ENCODE data around the gene DPYD.

DPYD gene

DNA sequence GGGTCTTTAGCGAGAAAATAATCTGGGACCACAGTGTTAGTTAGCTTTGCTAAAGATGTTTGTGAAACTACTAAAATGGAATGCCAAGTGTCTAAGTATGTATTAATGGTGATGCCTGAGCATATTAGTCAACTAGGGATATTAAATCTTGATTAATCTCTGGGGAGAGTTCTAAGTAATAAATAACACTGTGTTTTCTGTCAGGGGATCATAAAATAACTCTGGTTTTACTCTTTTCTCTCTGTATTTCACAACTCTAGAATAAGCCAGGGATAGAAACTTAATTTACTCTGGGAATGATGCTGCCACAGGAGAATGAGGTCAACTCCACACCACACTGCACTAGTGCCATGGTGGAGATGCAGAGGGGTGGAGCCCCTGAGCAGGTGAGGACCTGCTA is 800.0 kb downstream of the DPYD start:
- no peak for DNase-seq

DNA sequence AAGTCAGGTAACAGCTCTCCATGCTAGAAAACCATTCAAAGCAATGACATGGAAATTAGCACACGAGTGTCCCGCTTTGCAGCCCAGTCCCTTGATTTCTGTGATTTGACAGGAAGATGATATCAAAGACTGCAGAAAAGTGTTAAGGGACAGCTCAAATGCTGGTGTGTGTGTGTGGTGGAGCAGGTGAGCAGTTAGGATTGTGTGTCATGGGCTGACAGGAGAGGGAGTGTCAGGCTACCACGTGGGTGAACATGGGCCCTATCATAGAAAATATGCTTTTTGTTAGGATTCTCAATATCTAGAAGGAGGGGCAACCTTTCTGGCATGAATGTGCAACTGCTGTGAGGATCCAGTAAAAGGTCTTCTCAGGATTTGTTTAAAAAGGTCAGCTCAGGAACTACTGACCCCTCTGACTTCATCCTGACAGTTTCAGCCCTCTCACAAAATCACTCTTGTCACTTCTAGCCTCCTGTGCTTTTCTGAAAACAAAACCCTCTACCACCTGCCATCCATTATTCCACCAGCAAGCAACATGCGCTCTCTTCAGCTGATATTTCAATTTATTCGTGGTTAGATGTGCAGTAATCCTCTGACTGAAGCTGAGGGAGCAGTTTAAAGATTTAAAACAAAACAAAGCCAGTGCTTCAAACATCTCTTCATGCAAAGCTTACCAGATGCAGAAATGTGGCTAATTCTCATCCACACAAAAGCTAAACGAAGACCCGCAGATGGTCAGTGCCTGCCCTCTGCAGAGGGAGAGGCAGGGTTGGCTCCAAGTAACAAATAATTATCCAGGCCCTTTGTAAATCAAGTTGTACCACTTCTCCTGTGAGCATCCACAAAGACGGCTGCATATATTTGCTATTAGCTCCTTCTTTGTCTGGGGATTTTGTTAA is 801.3 kb downstream of the DPYD start:
- DNase-seq: no peak

DNA sequence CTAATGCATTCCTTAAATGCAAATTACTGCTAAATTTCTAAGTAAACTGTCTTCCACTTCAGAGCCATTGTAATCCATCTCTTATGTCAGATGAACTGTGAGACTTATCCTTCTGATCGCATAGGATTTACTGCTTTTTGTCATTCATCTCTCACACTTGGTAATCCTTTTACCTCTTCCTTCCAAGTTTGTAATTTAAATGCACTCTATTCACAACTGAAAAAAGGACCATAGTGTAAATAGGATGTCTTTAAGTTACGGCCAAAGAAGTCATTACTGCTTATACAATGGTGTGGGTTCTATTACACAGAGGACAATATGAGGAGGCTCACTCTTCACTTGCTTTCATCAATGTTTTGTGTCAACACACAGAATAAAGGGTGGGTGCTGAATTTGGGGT is 806.0 kb downstream of the DPYD start:
- DNase-seq: no peak

DNA sequence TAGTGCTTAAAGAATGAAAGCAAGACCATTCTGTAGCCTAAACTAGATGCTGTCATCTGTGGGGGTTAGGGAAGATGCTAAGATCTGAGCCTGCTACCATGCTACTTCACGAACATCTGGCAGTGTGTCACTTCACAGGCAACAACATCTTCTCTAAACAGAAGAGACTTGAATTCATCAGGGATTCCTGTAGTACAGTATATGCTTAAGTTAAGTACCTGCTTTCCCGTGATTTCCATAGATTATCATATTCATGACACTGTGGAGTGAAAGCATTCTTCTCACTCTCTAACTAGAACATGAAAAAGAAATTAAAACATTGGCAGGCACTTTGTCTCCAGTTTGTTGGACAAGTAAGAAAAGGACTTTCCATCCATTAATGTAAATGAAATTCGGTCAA is 808.4 kb downstream of the DPYD start:
- no peak for DNase-seq

DNA sequence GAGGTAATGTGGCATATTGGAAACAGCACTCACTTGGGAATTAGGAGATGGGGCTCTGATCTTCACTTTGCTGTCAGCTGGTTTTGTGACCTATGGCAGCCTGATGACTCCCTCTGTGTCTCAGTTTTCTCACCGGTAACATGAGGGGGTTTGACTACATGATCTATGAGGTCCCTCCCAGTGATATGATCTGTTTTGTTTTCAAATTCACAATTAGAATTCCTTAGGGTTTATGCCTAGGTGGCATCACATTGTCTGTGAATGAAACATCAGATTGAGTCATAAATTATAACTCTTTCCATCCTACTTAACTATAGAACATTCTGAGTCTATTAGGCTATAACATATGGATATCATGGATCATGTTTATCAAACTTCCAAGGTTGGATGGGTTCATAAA is 812.7 kb downstream of the DPYD start:
- no peak for DNase-seq

DNA sequence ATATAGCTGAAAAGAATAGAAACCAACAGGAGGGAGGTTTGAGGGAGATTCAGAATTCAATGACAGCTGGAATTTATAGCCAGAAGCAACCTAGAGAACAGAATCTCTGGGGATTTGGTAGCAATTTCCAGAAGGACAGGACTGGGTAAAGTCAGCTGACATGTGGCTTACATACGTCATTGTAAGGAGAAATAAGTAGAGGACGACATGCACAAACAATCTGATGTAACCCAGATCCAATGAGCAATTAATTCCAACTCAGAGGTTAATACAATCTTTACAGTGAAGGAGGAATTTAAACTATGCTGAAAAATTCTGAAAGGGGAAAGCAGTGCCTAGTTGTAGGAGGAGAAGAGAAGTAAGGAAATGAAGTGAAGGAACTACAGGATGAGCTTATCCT is 815.3 kb downstream of the DPYD start:
- no peak for DNase-seq

DNA sequence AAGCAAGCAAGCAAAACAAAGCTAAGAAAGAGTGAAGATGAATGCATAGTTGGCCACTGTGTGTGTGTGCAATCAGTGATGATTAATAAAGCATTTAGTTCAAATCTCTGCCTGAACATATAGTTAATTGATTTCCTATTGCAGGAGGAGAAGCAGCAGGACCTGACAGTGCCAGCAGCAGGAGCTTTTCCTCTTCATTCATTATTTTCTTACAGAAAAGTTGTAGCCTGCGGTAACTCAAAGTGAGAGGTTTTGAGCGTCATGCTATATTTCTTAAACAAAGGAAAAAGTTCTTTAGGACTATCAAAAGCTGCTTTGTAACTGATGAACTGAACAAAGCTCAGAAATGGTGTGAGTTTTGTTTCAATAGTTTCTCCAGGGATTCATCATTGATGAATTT is 819.3 kb downstream of the DPYD start:
- DNase-seq: no peak

DNA sequence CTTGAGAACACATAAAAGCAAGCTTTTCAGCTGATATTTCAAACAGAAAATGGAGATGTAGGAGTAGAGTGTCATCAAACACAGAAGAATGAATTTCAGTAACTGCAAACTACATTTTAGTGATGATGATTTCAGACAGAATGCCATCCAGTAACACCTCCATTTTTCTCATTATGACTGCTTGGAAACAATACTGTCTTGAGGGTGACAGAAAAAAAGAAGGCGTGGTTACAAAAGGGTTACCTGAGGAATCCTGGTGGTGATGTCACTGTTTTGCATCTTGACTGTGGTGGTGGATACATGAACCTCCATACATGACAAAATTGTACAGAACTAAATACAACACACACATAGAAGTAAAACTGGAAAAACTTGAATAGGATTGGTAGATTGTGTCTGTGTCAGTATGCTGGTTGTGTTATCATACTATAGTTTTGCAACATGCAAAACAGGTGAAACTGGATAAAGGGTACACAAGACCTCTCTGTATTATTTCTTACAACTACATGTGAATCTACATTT is 823.4 kb downstream of the DPYD start:
- no peak for DNase-seq

DNA sequence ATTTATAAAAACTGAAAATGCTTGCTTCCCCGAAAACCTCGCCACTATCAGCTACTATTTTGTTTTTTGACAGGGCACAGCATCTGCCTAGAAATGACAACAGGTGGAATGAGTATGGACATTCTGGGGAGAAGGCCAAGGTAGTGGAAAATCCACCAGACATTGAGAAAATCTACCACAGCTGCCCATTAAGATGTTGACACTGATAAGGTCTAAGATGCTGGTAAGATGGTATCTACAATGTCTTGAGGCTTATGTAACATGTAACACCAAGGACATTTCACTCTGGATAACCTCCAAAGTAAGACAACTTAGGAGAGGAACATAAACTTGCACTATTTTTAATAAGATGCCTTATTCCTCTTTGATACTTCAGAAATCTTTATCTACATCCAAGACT is 825.1 kb downstream of the DPYD start:
- no peak for DNase-seq

DNA sequence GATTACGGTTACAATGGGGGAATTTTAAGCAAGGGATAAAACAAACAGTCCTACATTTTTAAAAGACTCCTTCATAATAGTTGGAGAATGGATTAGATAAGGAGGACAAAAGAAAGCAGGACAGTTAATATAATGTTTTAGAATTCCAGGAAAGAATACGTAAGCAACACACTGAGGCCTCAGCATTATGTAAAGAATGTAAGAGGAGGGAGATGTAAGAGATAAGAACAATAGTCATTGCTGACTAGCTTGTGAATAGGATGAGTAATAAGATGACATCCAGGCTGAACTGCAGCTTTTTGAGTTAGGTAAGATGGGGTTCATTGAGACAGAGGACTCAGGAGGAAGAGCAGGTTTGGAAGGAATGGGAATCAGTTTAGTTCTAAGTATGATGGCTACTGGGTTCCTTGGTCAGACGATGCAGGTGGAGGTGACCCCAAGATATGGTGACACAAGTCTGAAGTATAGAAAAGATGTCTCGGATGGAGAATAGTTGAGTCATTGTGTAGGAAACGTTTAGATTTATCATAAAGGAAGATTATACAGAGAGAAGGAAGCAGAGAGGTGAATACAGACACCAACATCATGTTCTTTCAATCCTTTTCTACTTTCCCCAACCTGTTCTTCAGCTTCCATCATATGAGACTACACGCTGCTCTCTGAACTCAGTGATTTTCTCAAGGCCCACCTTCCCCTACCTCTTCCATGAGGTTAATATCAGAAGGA is 826.4 kb downstream of the DPYD start:
- no peak for DNase-seq

DNA sequence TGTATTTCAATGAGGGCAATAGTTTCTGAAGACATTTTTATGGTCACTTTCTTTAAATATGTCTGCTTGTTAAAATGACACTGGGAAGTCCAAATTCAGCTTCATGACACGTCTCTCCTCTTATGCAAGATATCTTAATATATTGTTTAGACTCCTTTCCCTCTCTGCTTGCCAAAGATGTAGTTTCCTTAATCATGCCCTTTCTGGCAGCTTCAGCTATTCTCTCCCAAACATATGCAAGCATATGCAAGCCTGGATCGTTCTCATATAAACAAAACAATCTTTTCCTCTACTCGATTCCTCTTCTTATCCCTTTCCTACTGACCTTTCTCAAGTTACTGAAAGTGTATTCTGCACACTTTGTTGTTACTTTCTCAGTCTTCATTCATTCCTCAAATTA is 827.1 kb downstream of the DPYD start:
- no peak for DNase-seq

DNA sequence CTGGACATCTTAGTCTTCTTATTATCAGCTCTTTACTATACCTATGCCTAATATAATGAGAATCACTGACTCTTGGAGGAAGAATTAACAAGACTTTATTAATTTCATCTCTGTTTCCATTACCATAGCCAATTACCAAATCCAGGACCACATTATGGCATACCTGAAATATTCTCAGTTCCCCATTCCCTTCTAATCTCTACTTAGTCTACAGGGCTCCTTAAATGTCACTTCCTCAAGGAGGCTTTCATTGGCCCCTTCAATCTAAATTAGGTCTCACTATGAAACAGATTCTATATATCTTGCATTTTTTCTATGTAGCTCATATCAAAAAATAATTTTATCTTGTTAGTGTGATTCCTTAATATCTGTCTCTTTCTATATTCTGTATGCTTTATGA is 828.0 kb downstream of the DPYD start:
- no peak for DNase-seq

DNA sequence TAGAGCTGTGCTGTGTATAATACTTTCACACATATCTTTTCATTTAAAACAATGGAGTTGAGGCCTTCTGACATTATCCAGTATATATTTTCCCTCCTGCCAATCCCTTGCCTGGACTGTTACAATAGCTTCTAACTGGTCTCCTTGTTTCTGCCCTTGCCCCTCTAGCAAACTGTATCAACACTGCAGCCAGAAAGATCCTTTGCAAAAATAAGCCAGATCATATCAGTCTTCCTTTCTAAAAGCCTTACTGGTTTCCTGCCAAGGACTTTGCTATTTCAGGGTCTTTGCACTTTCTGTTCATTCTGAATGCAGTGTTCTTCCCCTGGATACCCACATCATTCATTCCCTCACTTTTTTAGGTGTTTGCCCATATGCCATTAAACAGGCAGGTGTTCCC is 829.2 kb downstream of the DPYD start:
- no peak for DNase-seq

DNA sequence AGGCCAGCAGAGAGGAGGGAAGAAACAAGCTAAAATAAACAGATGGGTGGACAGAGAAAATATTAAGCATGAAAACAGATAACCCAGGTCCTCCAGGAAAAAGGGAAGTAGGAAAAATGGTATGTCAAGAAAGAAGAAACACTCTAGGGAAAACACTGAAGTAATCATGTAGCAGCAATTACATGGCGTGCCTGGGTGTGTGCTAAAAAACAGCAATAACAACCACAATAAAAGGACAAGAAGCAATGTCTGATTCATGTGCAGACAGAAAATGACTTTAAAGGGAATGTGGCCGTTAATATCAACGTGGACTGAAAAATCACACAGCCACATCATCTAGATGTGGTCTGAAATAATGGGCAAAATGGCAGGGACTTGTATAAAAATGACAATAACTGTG is 829.6 kb downstream of the DPYD start:
- DNase-seq: no peak

DNA sequence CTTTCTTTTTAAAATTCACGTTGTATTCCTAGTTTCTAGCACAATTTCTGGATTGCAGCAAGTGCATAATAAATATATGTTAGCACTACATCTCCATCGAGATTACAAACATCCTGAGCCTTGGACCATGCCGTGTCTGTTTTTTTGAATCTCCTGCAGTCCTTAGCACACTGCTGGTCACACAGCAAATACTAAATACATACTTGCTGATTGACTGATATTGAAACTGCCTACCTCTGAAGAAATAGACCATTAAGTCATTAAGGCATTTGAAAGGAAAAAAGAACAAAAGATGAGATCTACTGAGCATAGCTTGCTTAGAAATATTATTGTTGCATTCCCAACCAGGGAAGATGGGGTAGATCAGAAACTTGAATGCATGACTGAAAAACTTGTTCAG is 830.1 kb downstream of the DPYD start:
- no peak for DNase-seq

DNA sequence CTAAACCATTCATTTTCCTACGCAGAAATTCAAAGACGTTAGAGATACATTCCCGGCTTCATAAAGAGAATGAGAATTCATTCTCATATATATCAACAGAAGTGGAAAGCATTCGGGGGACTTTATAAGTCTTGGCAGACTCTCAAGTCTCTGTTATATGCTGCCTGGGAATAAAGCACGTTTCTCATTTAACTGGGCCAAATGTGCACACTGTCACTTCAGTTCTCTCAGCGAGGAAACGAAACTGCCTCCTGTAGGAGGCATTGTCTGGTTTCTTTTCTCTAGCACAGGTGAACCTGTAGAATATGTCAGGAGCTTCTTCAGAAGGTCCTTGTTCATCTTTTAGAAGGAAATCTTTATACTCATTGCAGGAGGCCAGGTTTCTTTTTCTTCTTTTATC is 831.7 kb downstream of the DPYD start:
- no peak for DNase-seq

DNA sequence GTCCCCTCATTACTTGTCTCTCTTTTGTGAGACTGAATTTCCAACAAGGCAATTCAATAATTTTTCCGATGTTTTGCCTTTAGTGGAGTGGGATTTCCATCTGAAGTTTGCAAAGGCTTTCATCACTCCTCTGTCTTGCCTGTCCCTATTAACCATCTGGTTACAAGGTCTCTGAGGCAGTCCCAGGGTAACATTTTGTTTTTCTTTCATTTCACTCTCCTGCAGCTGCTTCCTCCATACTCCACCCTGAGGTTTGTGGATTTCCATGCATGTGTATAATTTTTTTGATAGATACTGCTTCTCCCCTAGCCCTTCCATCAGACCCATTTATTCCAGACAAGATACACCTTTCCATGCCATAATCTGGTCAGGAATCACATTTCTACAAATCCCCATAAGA is 832.4 kb downstream of the DPYD start:
- DNase-seq: no peak

DNA sequence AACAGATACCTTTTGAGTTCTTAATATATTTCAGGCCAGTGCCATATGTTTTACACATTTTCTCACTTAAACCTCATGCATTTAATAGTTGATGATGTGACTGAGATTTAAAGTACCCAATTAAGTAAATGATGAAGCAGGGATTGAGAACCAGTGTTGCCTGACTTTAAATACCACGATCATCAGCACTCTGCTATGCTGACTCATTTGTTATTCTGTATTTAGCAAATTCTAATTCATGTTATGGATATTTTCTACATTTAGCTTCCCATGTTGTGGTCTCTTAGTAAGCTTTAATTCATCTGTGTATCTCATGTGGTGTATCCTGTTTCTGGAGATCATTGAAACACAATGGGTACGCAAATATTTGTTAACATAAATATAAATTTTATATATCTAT is 836.3 kb downstream of the DPYD start:
- DNase-seq: no peak

DNA sequence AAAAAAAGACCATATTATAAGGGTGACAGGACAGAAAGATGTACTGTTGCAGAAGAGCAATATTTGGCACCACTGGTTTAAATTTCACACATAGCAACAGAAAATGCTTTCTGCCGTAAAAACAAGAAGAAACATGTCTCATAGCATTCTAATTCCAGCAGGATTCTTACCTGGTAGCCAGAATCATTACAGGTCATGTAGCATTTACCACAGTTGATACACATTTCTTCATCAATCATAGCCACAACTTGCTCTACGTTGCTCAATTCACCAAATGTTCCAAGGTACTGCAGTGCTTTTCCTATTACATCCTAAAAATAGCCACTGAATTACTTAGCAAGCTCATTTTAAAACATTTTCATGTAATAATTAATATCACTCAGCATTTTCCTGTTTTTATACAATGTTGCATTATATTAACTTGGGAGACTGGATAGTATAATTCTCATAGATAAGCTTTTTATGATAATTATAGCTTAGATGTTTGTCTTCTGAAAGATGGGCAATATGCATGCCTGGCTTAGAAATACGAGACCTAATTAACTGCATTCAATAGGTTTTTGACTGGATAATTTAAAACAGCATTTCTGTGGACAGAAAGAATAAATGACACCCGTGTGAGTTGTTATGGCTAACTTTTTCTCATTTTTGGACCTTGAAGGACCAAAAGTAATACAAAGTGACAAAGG is 838.5 kb downstream of the DPYD start:
- DNase-seq: no peak

DNA sequence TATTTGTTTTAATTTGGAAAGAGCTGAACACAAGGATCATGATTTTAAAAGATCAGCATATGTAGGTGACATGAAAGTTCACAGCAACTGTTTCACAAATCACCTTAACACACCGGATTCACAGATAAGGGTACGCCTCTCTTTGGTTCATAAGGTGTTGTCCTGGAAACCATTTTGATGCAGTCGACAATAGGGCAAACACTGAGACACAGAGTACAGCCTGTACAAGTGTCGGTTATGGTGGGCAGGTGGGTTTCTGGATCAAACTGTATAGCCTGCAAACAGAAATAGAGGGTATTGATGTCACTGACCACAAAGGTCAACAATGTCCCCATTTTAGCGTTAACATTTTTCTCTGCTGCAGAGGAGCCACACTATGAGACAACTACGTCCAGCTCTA is 842.0 kb downstream of the DPYD start:
- DNase-seq: no peak

DNA sequence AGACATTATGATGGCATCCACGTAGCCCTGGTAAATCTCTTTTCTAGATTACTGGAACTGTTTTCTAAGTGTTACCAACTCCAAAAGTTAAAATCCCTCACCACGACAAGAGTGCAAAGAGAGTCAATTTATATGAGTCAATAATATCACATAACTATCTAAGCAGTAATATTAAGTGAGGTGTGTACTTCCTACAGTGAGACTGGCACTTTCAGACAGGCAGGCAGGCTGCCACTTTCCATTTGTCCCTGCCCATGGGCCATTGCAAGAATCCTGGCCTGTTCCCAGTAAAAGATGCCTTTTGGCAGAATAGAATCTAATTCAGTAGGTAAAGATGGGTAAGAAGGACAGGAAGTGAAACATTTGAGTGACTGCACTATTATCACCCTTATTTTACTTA is 843.6 kb downstream of the DPYD start:
- DNase-seq: no peak

DNA sequence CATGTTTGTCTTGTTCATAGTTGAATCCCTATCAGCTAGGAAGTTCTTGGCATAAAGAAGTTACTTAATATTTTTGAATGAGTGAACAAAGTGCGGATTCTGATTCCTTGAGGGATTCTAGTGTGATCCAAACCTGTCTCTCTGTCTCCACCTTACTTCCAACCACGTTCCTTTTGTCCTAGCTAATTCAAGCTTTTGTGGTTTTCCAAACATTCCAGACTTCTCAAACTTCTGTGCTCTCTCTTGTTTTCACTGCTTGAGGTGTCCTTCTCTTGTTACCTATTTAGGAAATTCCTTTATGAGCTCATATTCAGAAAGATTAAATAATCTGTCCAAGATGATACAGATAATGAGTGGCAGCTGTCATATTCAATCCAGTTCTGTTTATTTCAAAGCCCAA is 846.1 kb downstream of the DPYD start:
- DNase-seq: no peak

DNA sequence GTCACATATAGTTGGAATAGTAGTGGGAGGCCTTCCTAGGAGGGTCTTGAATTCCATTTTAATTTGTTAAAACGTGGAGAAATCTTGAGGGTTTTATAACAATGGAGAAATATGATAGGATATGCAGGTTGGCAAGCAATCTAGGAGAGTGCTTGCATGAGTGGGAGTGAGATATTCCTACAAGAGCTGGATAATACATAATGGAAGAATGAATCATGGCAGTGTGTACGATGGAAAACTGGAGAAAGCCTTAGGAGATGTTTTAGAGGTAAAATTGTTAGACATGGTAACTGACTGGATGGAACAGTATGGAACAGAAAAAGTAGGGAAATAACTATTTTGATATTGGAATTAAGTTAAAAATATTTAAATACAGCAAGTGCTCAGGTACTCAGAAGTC is 846.9 kb downstream of the DPYD start:
- no peak for DNase-seq

DNA sequence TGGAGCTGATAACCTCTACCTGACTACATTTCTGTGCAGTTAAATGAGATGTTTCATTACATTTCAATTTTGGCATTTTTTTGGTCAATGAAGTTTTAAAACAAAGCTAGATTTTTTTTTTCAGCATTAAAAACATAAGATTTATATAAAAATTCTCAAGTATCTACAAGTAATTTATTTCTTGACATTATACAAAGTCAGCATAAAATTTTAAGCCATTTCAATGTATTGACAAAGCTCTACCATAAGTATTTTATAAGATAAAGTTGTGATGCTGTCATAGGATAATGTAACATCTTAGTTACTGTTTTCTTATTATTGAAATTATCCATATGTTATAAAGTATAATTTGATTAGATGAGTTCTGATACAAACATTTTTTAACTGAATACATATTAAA is 847.7 kb downstream of the DPYD start:
- no peak for DNase-seq

All from NCI-H446 (cell line).